Hepatocyte (in vitro differentiated cells): ENCODE results near the gene ADAMTSL5. TPM values are rescaled to one million over a fixed set of nuclear protein-coding genes. Genes with fewer than 3 reads are reported as not detected.

Experiments used
- DNase-seq: peaks from one replicate; pipeline ENCODE4 v3.0.0-alpha.2; 2016; ENCODE audit warnings: low spot score
- H2AFZ ChIP-seq: fragments of 200-600 bp; sonication (generic); 2 replicates; pipeline ENCODE4 v1.6.0; 2016; ENCODE audit warnings: antibody characterized with exemption, mild to moderate bottlenecking
- H3K27ac ChIP-seq: fragments of 200-600 bp; sonication (generic); 2 replicates; pipeline ENCODE4 v1.5.1; 2016; ENCODE audit warnings: mild to moderate bottlenecking
- H3K27me3 ChIP-seq: fragments of 200-600 bp; sonication (generic); 2 replicates; pipeline ENCODE4 v1.6.1; 2016
- H3K36me3 ChIP-seq: fragments of 200-600 bp; sonication (generic); replicated peaks from 2 replicates; pipeline ENCODE4 v1.5.1; 2016; ENCODE audit warnings: low read depth; ENCODE audit not compliant: insufficient read depth
- H3K4me1 ChIP-seq: fragments of 200-600 bp; sonication (generic); 2 replicates; pipeline ENCODE4 v1.5.1; 2016; ENCODE audit warnings: mild to moderate bottlenecking, moderate library complexity; ENCODE audit not compliant: insufficient read depth
- H3K4me2 ChIP-seq: fragments of 200-600 bp; sonication (generic); 2 replicates; pipeline ENCODE4 v1.6.0; 2016
- H3K4me3 ChIP-seq: fragments of 200-600 bp; sonication (generic); 2 replicates; pipeline ENCODE4 v1.5.1; 2016; ENCODE audit warnings: mild to moderate bottlenecking
- H3K79me2 ChIP-seq: fragments of 200-600 bp; sonication (generic); 2 replicates; pipeline ENCODE4 v1.6.0; 2017; ENCODE audit warnings: mild to moderate bottlenecking
- H3K9me2 ChIP-seq: fragments of 200-600 bp; sonication (generic); replicated peaks from 2 replicates; pipeline ENCODE4 v1.6.0; 2017; ENCODE audit warnings: mild to moderate bottlenecking; ENCODE audit not compliant: insufficient read depth
- H3K9me3 ChIP-seq: fragments of 200-600 bp; sonication (generic); 2 replicates; pipeline ENCODE4 v1.5.1; 2016; ENCODE audit warnings: low read depth, mild to moderate bottlenecking
- H4K20me1 ChIP-seq: fragments of 200-600 bp; sonication (generic); 2 replicates; pipeline ENCODE4 v1.6.0; 2016; ENCODE audit warnings: mild to moderate bottlenecking; ENCODE audit not compliant: insufficient read depth, poor library complexity, severe bottlenecking
- EZH2 ChIP-seq: fragments of 200-600 bp; sonication (generic); IDR thresholded peaks from 2 replicates; pipeline ENCODE4 v1.6.1; 2016; ENCODE audit warnings: antibody characterized with exemption, mild to moderate bottlenecking, borderline replicate concordance
- EZH2phosphoT487 ChIP-seq: fragments of 200-600 bp; sonication (generic); IDR thresholded peaks from one replicate; pipeline ENCODE4 v1.6.1; 2018; ENCODE audit warnings: antibody characterized with exemption, mild to moderate bottlenecking, low read depth, moderate library complexity; ENCODE audit not compliant: unreplicated experiment, severe bottlenecking
- WGBS: methylation state at CpG from one replicate; pipeline ENCODE4 v1.1.6; 2016; ENCODE audit warnings: low lambda C conversion rate; ENCODE audit errors: missing lambda C conversion rate; 5-methylcytosine and 5-hydroxymethylcytosine counted together
- polyA plus RNA-seq: library from polyadenylated mRNA; unstranded; fragments of >200 nt; fragmentation: Nextera tagmentation; extraction: Ambion mirVana; gene quantifications from 2 replicates; pipeline ENCODE4 v1.2.1, GENCODE V29; 2016
- total RNA-seq: library from RNA; depleted of rRNA; stranded (reverse); fragments of >200 nt; gene quantifications from 2 replicates; pipeline ENCODE4 v1.2.3, GENCODE V29; 2014
- TF ChIP-seq, protein P1 (sequence below): fragments of 200-600 bp; sonication (generic); IDR thresholded peaks from 2 replicates; pipeline ENCODE4 v1.5.1; 2016; ENCODE audit warnings: antibody characterized with exemption, mild to moderate bottlenecking; ENCODE audit not compliant: poor library complexity

Gene ADAMTSL5, protein sequence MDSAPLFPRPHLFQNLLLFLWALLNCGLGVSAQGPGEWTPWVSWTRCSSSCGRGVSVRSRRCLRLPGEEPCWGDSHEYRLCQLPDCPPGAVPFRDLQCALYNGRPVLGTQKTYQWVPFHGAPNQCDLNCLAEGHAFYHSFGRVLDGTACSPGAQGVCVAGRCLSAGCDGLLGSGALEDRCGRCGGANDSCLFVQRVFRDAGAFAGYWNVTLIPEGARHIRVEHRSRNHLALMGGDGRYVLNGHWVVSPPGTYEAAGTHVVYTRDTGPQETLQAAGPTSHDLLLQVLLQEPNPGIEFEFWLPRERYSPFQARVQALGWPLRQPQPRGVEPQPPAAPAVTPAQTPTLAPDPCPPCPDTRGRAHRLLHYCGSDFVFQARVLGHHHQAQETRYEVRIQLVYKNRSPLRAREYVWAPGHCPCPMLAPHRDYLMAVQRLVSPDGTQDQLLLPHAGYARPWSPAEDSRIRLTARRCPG
- total RNA-seq (8.3 and 11.2 TPM in 2 replicates), polyA plus RNA-seq (33.6 and 45.5 TPM in 2 replicates)

DNA sequence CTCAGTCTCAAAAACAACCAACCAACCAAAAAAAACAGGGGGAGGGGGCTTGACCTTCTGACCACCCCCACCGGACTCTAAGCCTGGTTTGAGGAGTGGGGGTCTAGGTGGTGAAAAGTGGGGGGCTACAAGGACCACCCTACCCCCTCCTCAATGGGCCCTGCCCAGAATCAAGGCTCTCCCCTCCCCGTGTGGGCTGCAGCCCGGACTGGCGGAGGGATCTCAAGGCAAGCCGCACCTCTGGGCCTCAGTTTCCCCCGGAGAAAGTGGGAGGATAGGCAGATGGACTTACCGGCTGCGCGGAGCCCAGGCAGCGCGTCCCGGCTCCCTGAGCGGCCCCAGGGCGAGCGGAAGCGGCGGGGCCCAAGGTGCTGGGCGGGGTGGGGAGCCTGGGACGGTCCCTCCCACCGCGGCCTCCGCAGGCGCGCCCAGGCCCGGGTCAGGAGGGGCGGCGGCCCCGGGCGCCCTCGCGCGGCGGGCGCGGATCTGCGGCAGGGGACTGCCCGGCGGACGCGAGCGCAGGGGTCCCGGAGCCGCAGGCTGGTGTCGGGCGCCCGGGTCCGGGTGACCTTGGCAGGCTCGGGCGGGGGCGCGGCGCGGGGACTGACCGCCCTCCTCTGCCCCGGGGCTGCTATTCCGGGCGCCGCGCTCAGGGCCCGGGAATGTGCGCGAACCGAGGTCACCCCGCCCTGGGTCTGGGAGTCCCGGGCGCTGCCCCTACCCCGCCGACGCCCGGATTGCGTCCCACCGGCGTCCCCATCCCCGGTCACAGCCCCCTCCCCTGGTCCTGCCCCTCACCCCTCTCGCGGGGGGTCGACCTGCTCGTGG lies at the start of gene ADAMTSL5:
Gene ADAMTSL5, minus strand, starts transcription at position 349 of the 828 bp plus-strand sequence. CDS start 2,076 bp downstream, outside the sequence.
- peaks cover 13% of the 10 kb centered on the region for H3K79me2 ChIP-seq
- H3K27ac ChIP-seq, result peak within 1 kb of the TSS; percentile 98
- H3K36me3 ChIP-seq, result no peaks in the 10 kb centered on the region
- no peak for TF ChIP-seq EZH2
- TF ChIP-seq EZH2phosphoT487, result no peak
- TF ChIP-seq, protein P1, sequence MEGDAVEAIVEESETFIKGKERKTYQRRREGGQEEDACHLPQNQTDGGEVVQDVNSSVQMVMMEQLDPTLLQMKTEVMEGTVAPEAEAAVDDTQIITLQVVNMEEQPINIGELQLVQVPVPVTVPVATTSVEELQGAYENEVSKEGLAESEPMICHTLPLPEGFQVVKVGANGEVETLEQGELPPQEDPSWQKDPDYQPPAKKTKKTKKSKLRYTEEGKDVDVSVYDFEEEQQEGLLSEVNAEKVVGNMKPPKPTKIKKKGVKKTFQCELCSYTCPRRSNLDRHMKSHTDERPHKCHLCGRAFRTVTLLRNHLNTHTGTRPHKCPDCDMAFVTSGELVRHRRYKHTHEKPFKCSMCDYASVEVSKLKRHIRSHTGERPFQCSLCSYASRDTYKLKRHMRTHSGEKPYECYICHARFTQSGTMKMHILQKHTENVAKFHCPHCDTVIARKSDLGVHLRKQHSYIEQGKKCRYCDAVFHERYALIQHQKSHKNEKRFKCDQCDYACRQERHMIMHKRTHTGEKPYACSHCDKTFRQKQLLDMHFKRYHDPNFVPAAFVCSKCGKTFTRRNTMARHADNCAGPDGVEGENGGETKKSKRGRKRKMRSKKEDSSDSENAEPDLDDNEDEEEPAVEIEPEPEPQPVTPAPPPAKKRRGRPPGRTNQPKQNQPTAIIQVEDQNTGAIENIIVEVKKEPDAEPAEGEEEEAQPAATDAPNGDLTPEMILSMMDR, result no peak
- peak; percentile 89 for DNase-seq
- 21% methylated on average over 13 of the region's 78 CpGs for WGBS
- H3K27me3 ChIP-seq, result no peaks in the 10 kb centered on the region
- H3K9me3 ChIP-seq, result no peaks in the 10 kb centered on the region
- peak within 1 kb of the TSS; percentile 99 for H3K4me2 ChIP-seq
- H2AFZ ChIP-seq, result peak within 1 kb of the TSS; percentile 60
- H3K9me2 ChIP-seq, result no peaks in the 10 kb centered on the region
- H3K4me1 ChIP-seq, result peaks cover 35% of the 10 kb centered on the region
- no peaks in the 10 kb centered on the region for H4K20me1 ChIP-seq
- peak within 1 kb of the TSS; percentile 50 for H3K4me3 ChIP-seq

DNA sequence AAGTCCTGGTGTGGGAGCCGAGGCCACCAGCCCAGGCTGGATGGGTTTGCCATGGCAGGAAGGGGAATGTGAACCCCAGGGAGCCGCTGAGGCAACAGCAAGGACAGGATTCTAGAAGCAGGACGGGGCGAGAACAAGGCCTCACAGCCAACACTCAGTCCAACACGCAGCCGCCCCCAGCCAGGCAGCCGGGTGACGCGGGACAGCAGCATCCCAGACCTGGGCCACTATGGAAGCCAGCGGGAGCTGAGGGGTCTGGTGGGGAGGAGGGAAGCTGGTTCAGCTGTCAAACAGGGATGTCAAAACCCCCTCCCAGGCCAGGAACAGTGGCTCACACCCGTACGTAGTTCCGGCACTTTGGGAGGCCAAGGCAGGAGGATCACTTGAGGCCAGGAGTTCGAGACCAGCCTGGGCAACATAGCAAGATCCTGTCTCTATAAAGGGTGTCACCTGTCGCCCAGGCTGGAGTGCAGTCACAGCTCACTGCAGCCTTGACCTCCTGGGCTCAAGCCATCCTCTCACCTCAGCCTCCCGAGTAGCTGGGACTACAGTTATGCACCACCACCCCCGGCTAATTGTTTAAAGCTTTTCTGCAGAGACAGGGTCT lies 48.5 kb upstream of the ADAMTSL5 start:
- Histone ChIP-seq H3K4me3 (no peak overlapping the region), H3K27ac (no peak overlapping the region), H2AFZ (no peak overlapping the region), H3K36me3 (no peaks in the 10 kb centered on the region), H3K79me2 (peaks cover 95% of the 10 kb centered on the region), H3K4me2 (no peak overlapping the region), H3K4me1 (peaks cover 10% of the 10 kb centered on the region), H3K9me2 (no peaks in the 10 kb centered on the region), H3K27me3 (no peaks in the 10 kb centered on the region), H3K9me3 (no peaks in the 10 kb centered on the region), H4K20me1 (peaks cover 97% of the 10 kb centered on the region)
- WGBS, result 92% methylated on average over 17 of the region's 17 CpGs
- DNase-seq, result no peak
- TF ChIP-seq, protein P1, result no peak
- TF ChIP-seq EZH2 (no peak), EZH2phosphoT487 (no peak)

DNA sequence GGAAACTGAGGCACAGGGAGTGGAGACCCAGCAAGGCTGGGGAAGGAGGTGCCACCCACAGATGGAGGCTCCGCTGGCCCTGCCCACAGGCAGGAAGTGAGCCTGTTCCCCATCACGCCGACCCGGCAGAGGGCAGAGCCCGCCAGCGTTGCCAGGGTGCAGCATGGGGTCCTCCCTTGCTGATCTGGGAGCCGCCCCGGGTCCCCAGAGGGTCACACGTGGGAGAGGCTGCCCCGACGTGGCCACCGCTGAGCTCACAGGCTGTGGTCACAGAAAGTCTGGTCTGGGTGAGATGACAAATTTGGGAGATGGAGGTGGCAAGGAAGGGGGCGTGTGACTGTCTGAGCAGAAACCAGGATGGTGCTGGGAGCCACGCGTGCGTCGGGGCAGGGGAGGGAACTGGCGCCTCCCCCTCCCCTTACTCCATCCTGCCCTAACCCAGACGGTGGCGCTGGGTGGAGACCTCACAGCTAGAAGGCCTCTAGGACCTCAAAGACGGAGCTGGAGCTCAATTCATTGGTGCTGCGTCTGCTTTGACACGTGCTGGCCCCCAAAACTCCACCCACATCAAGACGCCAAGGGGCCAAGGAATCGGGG lies 47.6 kb upstream of the ADAMTSL5 start:
- Histone ChIP-seq H3K27me3 (no peaks in the 10 kb centered on the region), H3K9me3 (no peaks in the 10 kb centered on the region), H3K79me2 (peaks cover 86% of the 10 kb centered on the region), H3K4me1 (peaks cover under 1% of the 10 kb centered on the region), H3K27ac (no peak overlapping the region), H3K36me3 (no peaks in the 10 kb centered on the region), H3K4me3 (no peak overlapping the region), H2AFZ (no peak overlapping the region), H4K20me1 (peaks cover 87% of the 10 kb centered on the region), H3K9me2 (no peaks in the 10 kb centered on the region), H3K4me2 (no peak overlapping the region)
- DNase-seq, result no peak
- 89% methylated on average over 25 of the region's 25 CpGs for WGBS
- TF ChIP-seq EZH2phosphoT487, result no peak
